OCI-LY1 (cell line): ENCODE results near the gene IVD.

ENCODE experiments used
- H2AFZ ChIP-seq: fragments of 200-600 bp; sonication (generic), shearing (Covaris generic); 2 replicates; pipeline ENCODE4 v1.6.0; 2014; ENCODE audit warnings: antibody characterized with exemption, mild to moderate bottlenecking, low read length
- H3F3A ChIP-seq: fragments of 200-600 bp; sonication (generic), shearing (Covaris generic); 2 replicates; pipeline ENCODE4 v1.6.0; 2014; ENCODE audit warnings: mild to moderate bottlenecking, antibody characterized with exemption, low read length, moderate library complexity; ENCODE audit not compliant: insufficient read depth
- H3K27ac ChIP-seq: fragments of 200-600 bp; sonication (generic); 2 replicates; pipeline ENCODE4 v1.5.1; 2014; ENCODE audit warnings: low read length, mixed run types, mild to moderate bottlenecking, low read depth; ENCODE audit not compliant: poor library complexity, severe bottlenecking
- H3K27me3 ChIP-seq: fragments of 200-600 bp; sonication (generic); 2 replicates; pipeline ENCODE4 v1.6.0; 2014; ENCODE audit warnings: antibody characterized with exemption, mild to moderate bottlenecking, low read length, moderate library complexity; ENCODE audit not compliant: insufficient read depth
- H3K36me3 ChIP-seq: fragments of 200-600 bp; sonication (generic); 2 replicates; pipeline ENCODE4 v1.6.1; 2014; ENCODE audit warnings: mild to moderate bottlenecking, antibody characterized with exemption, low read length, moderate library complexity, mixed read lengths; ENCODE audit not compliant: insufficient read depth
- H3K4me1 ChIP-seq: fragments of 200-600 bp; sonication (generic); 2 replicates; pipeline ENCODE4 v1.5.1; 2014; ENCODE audit warnings: mild to moderate bottlenecking, low read length, moderate library complexity; ENCODE audit not compliant: insufficient read depth, severe bottlenecking
- H3K4me2 ChIP-seq: fragments of 200-600 bp; sonication (generic), shearing (Covaris generic); 2 replicates; pipeline ENCODE4 v1.6.1; 2014; ENCODE audit warnings: low read length
- H3K4me3 ChIP-seq: fragments of 200-600 bp; sonication (generic); 2 replicates; pipeline ENCODE4 v1.5.1; 2014; ENCODE audit warnings: low read length, low read depth, mild to moderate bottlenecking, mixed read lengths; ENCODE audit not compliant: poor library complexity, severe bottlenecking
- H3K79me2 ChIP-seq: fragments of 200-600 bp; shearing (Covaris generic); 2 replicates; pipeline ENCODE4 v1.6.1; 2016; ENCODE audit warnings: mixed run types, low read length, mixed read lengths; ENCODE audit not compliant: insufficient read depth
- H3K9ac ChIP-seq: fragments of 200-600 bp; sonication (generic), shearing (Covaris generic); 2 replicates; pipeline ENCODE4 v1.6.1; 2014; ENCODE audit warnings: mild to moderate bottlenecking, low read length, mixed read lengths
- H3K9me2 ChIP-seq: fragments of 200-600 bp; sonication (generic), shearing (Covaris generic); 2 replicates; pipeline ENCODE4 v1.6.1; 2014; ENCODE audit warnings: low read depth, mild to moderate bottlenecking, low read length, mixed read lengths
- H3K9me3 ChIP-seq: fragments of 200-600 bp; shearing (Covaris generic); 2 replicates; pipeline ENCODE4 v1.6.1; 2014; ENCODE audit warnings: low read length, mixed read lengths
- H4K20me1 ChIP-seq: fragments of 200-600 bp; sonication (generic), shearing (Covaris generic); 2 replicates; pipeline ENCODE4 v1.6.0; 2016; ENCODE audit warnings: mild to moderate bottlenecking, low read length; ENCODE audit not compliant: insufficient read depth
- EZH2 ChIP-seq: fragments of 200-600 bp; sonication (generic), shearing (Covaris generic); IDR thresholded peaks from 2 replicates; pipeline ENCODE4 v1.8.0; 2017; ENCODE audit warnings: borderline replicate concordance, mixed run types, mild to moderate bottlenecking, antibody characterized with exemption, low read length, moderate library complexity, mixed read lengths
- TF ChIP-seq, protein P1 (sequence below): fragments of 200-600 bp; sonication (generic), shearing (Covaris generic); IDR thresholded peaks from 2 replicates; pipeline ENCODE4 v1.5.1; 2017; ENCODE audit warnings: mild to moderate bottlenecking, antibody characterized with exemption, low read length, moderate library complexity, mixed read lengths

Gene IVD

DNA sequence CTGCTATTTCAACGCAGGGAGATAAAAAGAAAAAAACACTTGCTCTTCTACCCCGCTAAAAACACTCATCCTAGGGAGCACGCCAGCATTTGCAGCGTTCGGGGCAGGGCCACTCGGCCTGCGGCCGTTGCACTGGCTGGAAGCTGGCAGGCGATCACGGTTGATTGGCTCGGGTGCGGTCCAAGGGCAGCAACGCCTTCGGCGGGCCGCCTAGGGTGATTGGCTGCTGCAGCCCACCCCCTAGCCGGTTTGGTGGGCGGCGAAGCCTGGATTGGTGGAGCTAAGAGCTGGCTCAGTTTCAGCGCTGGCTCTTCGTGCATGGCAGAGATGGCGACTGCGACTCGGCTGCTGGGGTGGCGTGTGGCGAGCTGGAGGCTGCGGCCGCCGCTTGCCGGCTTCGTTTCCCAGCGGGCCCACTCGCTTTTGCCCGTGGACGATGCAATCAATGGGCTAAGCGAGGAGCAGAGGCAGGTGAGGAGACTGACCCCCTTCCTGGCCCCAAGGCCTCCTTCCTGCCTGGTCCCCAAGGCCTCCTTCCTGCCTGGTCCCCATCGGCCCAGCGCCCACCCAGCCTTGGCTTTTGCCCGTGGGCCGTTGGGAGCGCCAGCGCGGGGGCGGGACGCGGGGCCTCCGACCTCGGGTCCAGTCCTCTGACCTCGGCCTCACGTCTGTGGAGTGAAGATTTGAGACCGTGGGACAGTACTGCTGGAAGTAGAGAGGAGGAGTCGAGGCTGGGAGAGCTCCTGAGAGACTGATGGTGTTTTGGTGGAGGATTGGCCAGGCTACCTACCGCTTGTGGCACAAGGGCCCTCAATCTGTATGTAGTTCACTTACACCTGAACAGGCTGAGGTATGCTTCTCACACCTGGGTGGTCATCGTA lies at the start of gene IVD:
Gene IVD, plus strand, starts transcription at position 295 of the 881 bp plus-strand sequence. Its CDS starts 33 bp downstream, at position 328.
- TF ChIP-seq, protein P1, sequence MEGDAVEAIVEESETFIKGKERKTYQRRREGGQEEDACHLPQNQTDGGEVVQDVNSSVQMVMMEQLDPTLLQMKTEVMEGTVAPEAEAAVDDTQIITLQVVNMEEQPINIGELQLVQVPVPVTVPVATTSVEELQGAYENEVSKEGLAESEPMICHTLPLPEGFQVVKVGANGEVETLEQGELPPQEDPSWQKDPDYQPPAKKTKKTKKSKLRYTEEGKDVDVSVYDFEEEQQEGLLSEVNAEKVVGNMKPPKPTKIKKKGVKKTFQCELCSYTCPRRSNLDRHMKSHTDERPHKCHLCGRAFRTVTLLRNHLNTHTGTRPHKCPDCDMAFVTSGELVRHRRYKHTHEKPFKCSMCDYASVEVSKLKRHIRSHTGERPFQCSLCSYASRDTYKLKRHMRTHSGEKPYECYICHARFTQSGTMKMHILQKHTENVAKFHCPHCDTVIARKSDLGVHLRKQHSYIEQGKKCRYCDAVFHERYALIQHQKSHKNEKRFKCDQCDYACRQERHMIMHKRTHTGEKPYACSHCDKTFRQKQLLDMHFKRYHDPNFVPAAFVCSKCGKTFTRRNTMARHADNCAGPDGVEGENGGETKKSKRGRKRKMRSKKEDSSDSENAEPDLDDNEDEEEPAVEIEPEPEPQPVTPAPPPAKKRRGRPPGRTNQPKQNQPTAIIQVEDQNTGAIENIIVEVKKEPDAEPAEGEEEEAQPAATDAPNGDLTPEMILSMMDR, result no peak
- no peak for TF ChIP-seq EZH2
- Histone ChIP-seq H3K9me3 (no peaks in the 10 kb centered on the region), H3K79me2 (no peaks in the 10 kb centered on the region), H3K4me3 (peak within 1 kb of the TSS; percentile 86), H3K9me2 (no peaks in the 10 kb centered on the region), H3K9ac (peak within 1 kb of the TSS; percentile 87), H3K27me3 (no peaks in the 10 kb centered on the region), H3K36me3 (peaks cover 26% of the 10 kb centered on the region), H3K4me2 (peak within 1 kb of the TSS; percentile 90), H3K27ac (peak within 1 kb of the TSS; percentile 35), H2AFZ (peak within 1 kb of the TSS; percentile 81), H4K20me1 (no peaks in the 10 kb centered on the region), H3K4me1 (peaks cover 27% of the 10 kb centered on the region), H3F3A (0 out of 2 replicates have a peak, but pooled peaks cover 3% of the 10 kb centered on the region)

DNA sequence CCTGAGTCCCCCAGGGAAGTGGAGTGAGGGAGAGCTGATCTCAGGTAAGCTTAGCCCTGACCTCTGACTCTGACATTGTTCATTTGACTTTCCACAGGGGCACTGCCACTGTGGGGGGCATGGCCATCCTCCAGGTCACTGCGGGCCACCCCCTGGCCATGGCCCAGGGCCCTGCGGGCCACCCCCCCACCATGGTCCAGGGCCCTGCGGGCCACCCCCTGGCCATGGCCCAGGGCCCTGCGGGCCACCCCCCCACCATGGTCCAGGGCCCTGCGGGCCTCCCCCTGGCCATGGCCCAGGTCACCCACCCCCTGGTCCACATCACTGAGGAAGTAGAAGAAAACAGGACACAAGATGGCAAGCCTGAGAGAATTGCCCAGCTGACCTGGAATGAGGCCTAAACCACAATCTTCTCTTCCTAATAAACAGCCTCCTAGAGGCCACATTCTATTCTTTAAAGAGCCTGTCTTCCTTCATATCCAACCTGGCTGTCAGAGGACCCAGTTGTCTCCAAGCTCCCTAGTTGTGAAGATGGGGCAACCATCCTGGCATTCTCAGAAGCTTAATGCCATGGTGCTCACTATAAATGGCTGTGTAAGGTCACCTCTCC lies 49.5 kb upstream of the IVD start:
- Histone ChIP-seq H3K9ac (no peak overlapping the region), H3K4me3 (no peak overlapping the region), H3K27me3 (no peaks in the 10 kb centered on the region)

DNA sequence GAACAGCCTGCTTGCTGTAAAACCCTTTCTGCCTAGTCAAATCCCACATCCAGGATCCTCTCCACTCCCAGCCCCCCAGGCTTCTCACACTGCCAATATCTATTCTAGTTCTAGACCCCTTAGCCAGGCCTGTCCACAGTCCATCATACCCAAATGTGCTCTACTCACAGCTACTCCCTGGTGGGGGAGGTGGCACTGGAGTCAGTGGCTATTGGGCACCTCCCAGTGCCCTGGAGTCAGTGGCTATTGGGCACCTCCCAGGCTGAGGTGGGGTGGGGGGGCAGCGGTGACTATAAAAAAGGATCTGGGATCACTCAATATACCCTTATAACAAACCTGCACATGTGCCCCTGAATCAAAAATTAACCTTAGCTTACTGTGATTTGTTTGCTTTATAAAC lies 48.3 kb upstream of the IVD start:
- Histone ChIP-seq H3K36me3 (no peaks in the 10 kb centered on the region), H3K4me1 (peaks cover 13% of the 10 kb centered on the region), H3K4me3 (peak overlapping the region; percentile 66), H3K9me3 (no peaks in the 10 kb centered on the region), H3K27me3 (no peaks in the 10 kb centered on the region), H3K9me2 (no peaks in the 10 kb centered on the region), H3F3A (no peaks in the 10 kb centered on the region), H3K4me2 (peak overlapping the region; percentile 98), H3K9ac (no peak overlapping the region), H3K79me2 (no peaks in the 10 kb centered on the region), H2AFZ (no peak overlapping the region), H4K20me1 (no peaks in the 10 kb centered on the region), H3K27ac (no peak overlapping the region)
- TF ChIP-seq, protein P1, result no peak
- TF ChIP-seq EZH2, result no peak

More for the DNA sequence above, 49.5 kb upstream of the IVD start:
- Histone ChIP-seq H3K9me2 (no peaks in the 10 kb centered on the region), H4K20me1 (no peaks in the 10 kb centered on the region), H3K79me2 (no peaks in the 10 kb centered on the region), H3K36me3 (no peaks in the 10 kb centered on the region), H3K27ac (no peak overlapping the region), H3K4me1 (peaks cover 13% of the 10 kb centered on the region), H3K9me3 (no peaks in the 10 kb centered on the region), H2AFZ (no peak overlapping the region), H3K4me2 (no peak overlapping the region), H3F3A (no peaks in the 10 kb centered on the region)
- TF ChIP-seq, protein P1, result no peak
- no peak for TF ChIP-seq EZH2
